Nephron (organoid): Measurements from ENCODE around the gene DPYD.

Source experiments
- H3K27ac Mint-ChIP-seq, 3 experiments: 2 replicates each; pipeline ENCODE4 v1.8.0; 2020; ENCODE audit warnings: mixed read lengths in 3 of 3, mild to moderate bottlenecking in 2 of 3, moderate library complexity in 1 of 3
- H3K27me3 Mint-ChIP-seq: 2 replicates; pipeline ENCODE4 v1.8.0; 2021; ENCODE audit warnings: low read depth, mild to moderate bottlenecking, moderate library complexity, mixed read lengths
- H3K36me3 Mint-ChIP-seq: 2 replicates; pipeline ENCODE4 v1.8.0; 2020; ENCODE audit warnings: low read depth, mixed read lengths
- H3K4me1 Mint-ChIP-seq: 2 replicates; pipeline ENCODE4 v1.8.0; 2020; ENCODE audit warnings: mixed read lengths
- H3K4me3 Mint-ChIP-seq, 3 experiments: 2 replicates each; pipeline ENCODE4 v1.8.0; 2020; ENCODE audit warnings: mild to moderate bottlenecking in 3 of 3, mixed read lengths in 3 of 3, moderate library complexity in 2 of 3
- H3K9me3 Mint-ChIP-seq: 2 replicates; pipeline ENCODE4 v1.8.0; 2020; ENCODE audit warnings: mixed read lengths
- TF ChIP-seq, protein P1 (sequence below), 3 experiments: fragments of 200-600 bp; sonication (generic); IDR thresholded peaks; one replicate each; pipeline ENCODE4 v1.5.0; 2021; ENCODE audit warnings: antibody characterized with exemption in 3 of 3; ENCODE audit not compliant: unreplicated experiment in 3 of 3

DPYD gene

GRCh38 chr1:97761637-97762036 lies 159.2 kb downstream of the DPYD start:
- Mint-ChIP-seq H3K27ac (no peak overlapping the region), H3K36me3 (peaks cover 7% of the 10 kb centered on the region), H3K4me1 (peaks cover 20% of the 10 kb centered on the region), H3K27me3 (no peaks in the 10 kb centered on the region), H3K9me3 (peaks cover 19% of the 10 kb centered on the region), H3K4me3 (no peak overlapping the region)
- TF ChIP-seq, protein P1, sequence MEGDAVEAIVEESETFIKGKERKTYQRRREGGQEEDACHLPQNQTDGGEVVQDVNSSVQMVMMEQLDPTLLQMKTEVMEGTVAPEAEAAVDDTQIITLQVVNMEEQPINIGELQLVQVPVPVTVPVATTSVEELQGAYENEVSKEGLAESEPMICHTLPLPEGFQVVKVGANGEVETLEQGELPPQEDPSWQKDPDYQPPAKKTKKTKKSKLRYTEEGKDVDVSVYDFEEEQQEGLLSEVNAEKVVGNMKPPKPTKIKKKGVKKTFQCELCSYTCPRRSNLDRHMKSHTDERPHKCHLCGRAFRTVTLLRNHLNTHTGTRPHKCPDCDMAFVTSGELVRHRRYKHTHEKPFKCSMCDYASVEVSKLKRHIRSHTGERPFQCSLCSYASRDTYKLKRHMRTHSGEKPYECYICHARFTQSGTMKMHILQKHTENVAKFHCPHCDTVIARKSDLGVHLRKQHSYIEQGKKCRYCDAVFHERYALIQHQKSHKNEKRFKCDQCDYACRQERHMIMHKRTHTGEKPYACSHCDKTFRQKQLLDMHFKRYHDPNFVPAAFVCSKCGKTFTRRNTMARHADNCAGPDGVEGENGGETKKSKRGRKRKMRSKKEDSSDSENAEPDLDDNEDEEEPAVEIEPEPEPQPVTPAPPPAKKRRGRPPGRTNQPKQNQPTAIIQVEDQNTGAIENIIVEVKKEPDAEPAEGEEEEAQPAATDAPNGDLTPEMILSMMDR (IDR thresholded peaks at IDR 0.05; ENCODE audit: unreplicated experiment in 3 of 3): no peak

DNA sequence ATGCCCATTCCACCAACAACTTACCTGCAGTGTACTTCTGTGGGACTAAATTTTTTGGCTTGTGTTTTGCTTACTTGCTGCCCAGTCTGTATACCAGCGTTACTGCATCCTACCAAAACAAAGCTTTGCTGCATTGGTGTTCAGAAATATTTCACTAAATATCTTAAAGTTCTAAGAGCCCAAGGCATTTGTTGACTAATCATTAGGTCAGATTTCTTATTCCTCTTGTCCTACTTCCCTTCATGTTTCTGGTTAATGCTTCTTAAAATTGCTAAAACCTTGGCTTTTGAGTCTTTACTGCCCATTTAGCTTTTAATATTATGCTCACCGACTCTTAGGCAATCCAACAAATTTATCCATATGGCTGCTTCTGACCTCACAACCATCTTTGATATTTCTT lies 161.8 kb downstream of the DPYD start:
- peaks cover 5% of the 10 kb centered on the region for H3K27me3 Mint-ChIP-seq
- no peak overlapping the region for H3K4me3 Mint-ChIP-seq
- H3K27ac Mint-ChIP-seq: peak overlapping the region in 2 of 3 experiments; percentile 33 to 53
- TF ChIP-seq, protein P1 (IDR thresholded peaks at IDR 0.05; ENCODE audit: unreplicated experiment in 3 of 3): no peak
- peaks cover 19% of the 10 kb centered on the region for H3K9me3 Mint-ChIP-seq
- H3K4me1 Mint-ChIP-seq: peaks cover 20% of the 10 kb centered on the region
- peaks cover 7% of the 10 kb centered on the region for H3K36me3 Mint-ChIP-seq

- H3K4me1 Mint-ChIP-seq: peaks cover 20% of the 10 kb centered on the region
- peaks cover 19% of the 10 kb centered on the region for H3K9me3 Mint-ChIP-seq
- TF ChIP-seq, protein P1 (IDR thresholded peaks at IDR 0.05; ENCODE audit: unreplicated experiment in 3 of 3): no peak
- H3K36me3 Mint-ChIP-seq: peaks cover 7% of the 10 kb centered on the region
- peak overlapping the region; percentile 14 to 33 (median 17) for H3K27ac Mint-ChIP-seq
- H3K27me3 Mint-ChIP-seq: peaks cover 5% of the 10 kb centered on the region
- H3K4me3 Mint-ChIP-seq: no peak overlapping the region
Measured at GRCh38 chr1:97758541-97759057, 162.2 kb downstream of the DPYD start.

GRCh38 chr1:97745912-97746311 lies 174.9 kb downstream of the DPYD start:
- Mint-ChIP-seq H3K4me3 (no peak overlapping the region), H3K9me3 (no peaks in the 10 kb centered on the region), H3K27me3 (no peaks in the 10 kb centered on the region), H3K4me1 (no peaks in the 10 kb centered on the region), H3K27ac (no peak overlapping the region), H3K36me3 (no peaks in the 10 kb centered on the region)
- TF ChIP-seq, protein P1 (IDR thresholded peaks at IDR 0.05; ENCODE audit: unreplicated experiment in 3 of 3): no peak

GRCh38 chr1:97744977-97745376 lies 175.9 kb downstream of the DPYD start:
- Mint-ChIP-seq H3K4me3 (no peak overlapping the region), H3K27ac (no peak overlapping the region), H3K9me3 (no peaks in the 10 kb centered on the region), H3K4me1 (no peaks in the 10 kb centered on the region), H3K27me3 (no peaks in the 10 kb centered on the region), H3K36me3 (no peaks in the 10 kb centered on the region)
- TF ChIP-seq, protein P1 (IDR thresholded peaks at IDR 0.05; ENCODE audit: unreplicated experiment in 3 of 3): no peak

DNA sequence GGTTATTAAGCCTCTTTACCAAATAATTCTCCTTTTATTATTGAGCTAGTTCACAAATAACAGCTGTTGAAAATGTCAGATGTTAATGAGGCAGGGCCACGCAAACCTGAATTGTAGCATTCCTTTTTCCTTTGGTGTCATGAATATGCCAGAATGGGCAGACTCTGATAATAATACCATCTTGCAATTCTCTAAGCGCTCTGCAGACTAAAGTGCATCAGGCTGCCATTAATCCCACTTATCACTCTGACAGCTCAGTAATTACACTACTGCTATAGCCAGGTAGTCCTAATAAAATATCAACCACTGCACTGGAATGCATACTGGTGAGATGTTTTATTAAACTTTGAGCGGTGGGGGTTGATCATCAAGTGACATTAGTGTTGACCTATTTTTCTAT lies 177.7 kb downstream of the DPYD start:
- no peaks in the 10 kb centered on the region for H3K9me3 Mint-ChIP-seq
- H3K4me1 Mint-ChIP-seq: no peaks in the 10 kb centered on the region
- TF ChIP-seq, protein P1 (IDR thresholded peaks at IDR 0.05; ENCODE audit: unreplicated experiment in 3 of 3): no peak
- H3K36me3 Mint-ChIP-seq: no peaks in the 10 kb centered on the region
- no peak overlapping the region for H3K4me3 Mint-ChIP-seq
- H3K27me3 Mint-ChIP-seq: no peaks in the 10 kb centered on the region
- no peak overlapping the region for H3K27ac Mint-ChIP-seq
